Mesenteric fat pad (tissue), 1 donor: ENCODE measurements around the gene PCDHGA4. TPM values are rescaled to one million over a fixed set of nuclear protein-coding genes. Genes with fewer than 3 reads are reported as not detected.

Experiments
- total RNA-seq: library from RNA; stranded (reverse); fragmentation: NEBNext Ultra II Directional; extraction: Animal tissue kit (Norgen Biotek cat#: 25700); gene quantifications from one replicate; pipeline ENCODE4 v1.2.1, GENCODE V29; 2021
- donor health status: DM: yes; HTN: yes; CAD: no.

PCDHGA4 gene
- total RNA-seq, 1 donor from 2014 or later: 4.7 TPM

Other genes with a start within 250 kb of the PCDHGA4 start
- gene PCDHB4, start 233.2 kb upstream of the PCDHGA4 start, total RNA-seq: 2.5 TPM
- 1.5 TPM for gene PCDHB5, start 219.8 kb upstream of the PCDHGA4 start, total RNA-seq
- gene PCDHB6, start 205.0 kb upstream of the PCDHGA4 start, total RNA-seq: 0.48 TPM
- 1.6 TPM for gene PCDHB7, start 182.4 kb upstream of the PCDHGA4 start, total RNA-seq
- gene PCDHB8, start 177.2 kb upstream of the PCDHGA4 start, total RNA-seq: 2.4 TPM
- 1.6 TPM for gene PCDHB16, start 172.6 kb upstream of the PCDHGA4 start, total RNA-seq
- 1.0 TPM for gene PCDHB9, start 167.9 kb upstream of the PCDHGA4 start, total RNA-seq
- 1.4 TPM for gene PCDHB10, start 162.7 kb upstream of the PCDHGA4 start, total RNA-seq
- gene PCDHB11, start 155.4 kb upstream of the PCDHGA4 start, total RNA-seq: 2.0 TPM
- 3.3 TPM for gene PCDHB12, start 146.3 kb upstream of the PCDHGA4 start, total RNA-seq
- gene PCDHB13, start 141.1 kb upstream of the PCDHGA4 start, total RNA-seq: 2.8 TPM
- gene PCDHB14, start 131.7 kb upstream of the PCDHGA4 start, total RNA-seq: 1.9 TPM
- gene PCDHB15, start 109.6 kb upstream of the PCDHGA4 start, total RNA-seq: 3.4 TPM
- 0.61 TPM for gene SLC25A2, start 51.0 kb upstream of the PCDHGA4 start, total RNA-seq
- 53.9 TPM for gene TAF7, start 34.2 kb upstream of the PCDHGA4 start, total RNA-seq
- gene PCDHGA1, start 24.5 kb upstream of the PCDHGA4 start, total RNA-seq: 0.48 TPM
- 3.7 TPM for gene PCDHGA2, start 16.3 kb upstream of the PCDHGA4 start, total RNA-seq
- 2.2 TPM for gene PCDHGA3, start 11.2 kb upstream of the PCDHGA4 start, total RNA-seq
- 1.3 TPM for gene PCDHGB1, start 4.9 kb upstream of the PCDHGA4 start, total RNA-seq
- 3.1 TPM for gene PCDHGB2, start 5.0 kb downstream of the PCDHGA4 start, total RNA-seq
- gene PCDHGA5, start 9.1 kb downstream of the PCDHGA4 start, total RNA-seq: 2.7 TPM
- 2.7 TPM for gene PCDHGB3, start 15.2 kb downstream of the PCDHGA4 start, total RNA-seq
- gene PCDHGA6, start 18.9 kb downstream of the PCDHGA4 start, total RNA-seq: 3.1 TPM
- gene PCDHGA7, start 27.7 kb downstream of the PCDHGA4 start, total RNA-seq: 1.9 TPM
- 3.2 TPM for gene PCDHGB4, start 32.7 kb downstream of the PCDHGA4 start, total RNA-seq
- 0.87 TPM for gene PCDHGA8, start 37.6 kb downstream of the PCDHGA4 start, total RNA-seq
- 5.9 TPM for gene PCDHGB5, start 42.9 kb downstream of the PCDHGA4 start, total RNA-seq
- 3.9 TPM for gene PCDHGA9, start 47.8 kb downstream of the PCDHGA4 start, total RNA-seq
- 5.3 TPM for gene PCDHGB6, start 53.0 kb downstream of the PCDHGA4 start, total RNA-seq
- 4.2 TPM for gene PCDHGA10, start 58.0 kb downstream of the PCDHGA4 start, total RNA-seq
- 8.1 TPM for gene PCDHGB7, start 62.7 kb downstream of the PCDHGA4 start, total RNA-seq
- gene PCDHGA11, start 66.0 kb downstream of the PCDHGA4 start, total RNA-seq: 3.1 TPM
- gene PCDHGA12, start 75.5 kb downstream of the PCDHGA4 start, total RNA-seq: 4.6 TPM
- 46.8 TPM for gene PCDHGC3, start 120.9 kb downstream of the PCDHGA4 start, total RNA-seq
- gene PCDHGC4, start 130.0 kb downstream of the PCDHGA4 start, total RNA-seq: 1.7 TPM
- gene PCDHGC5, start 134.1 kb downstream of the PCDHGA4 start, total RNA-seq: 1.1 TPM